ENCODE data around the gene LRRTM4. TPM values are rescaled to one million over a fixed set of nuclear protein-coding genes. Genes with fewer than 3 reads are reported as not detected.

Gene LRRTM4
- total and polyA plus RNA-seq, 2 experiments from 2014 or later = 4.5 to 15.4 TPM

DNA sequence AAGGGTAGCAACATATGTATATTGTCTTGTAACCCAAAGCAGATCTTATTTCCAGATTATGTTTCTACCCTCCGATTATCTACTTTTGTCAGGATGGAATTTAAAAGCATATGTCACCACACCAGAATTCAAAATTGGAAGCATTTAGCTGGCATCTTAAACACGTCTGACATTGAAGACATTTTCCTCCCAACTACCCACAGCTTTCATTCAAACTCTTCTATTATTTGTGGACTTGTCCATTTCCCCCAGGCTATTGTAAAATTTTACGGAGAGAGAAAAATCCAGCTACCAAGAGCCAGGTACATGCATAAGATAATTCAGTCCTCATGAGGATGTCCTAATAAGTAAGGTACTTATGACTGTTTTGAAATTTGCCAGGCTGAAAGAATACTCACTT lies 659.3 kb downstream of the LRRTM4 start:
- Histone ChIP-seq H3F3A (replicated peaks; ENCODE audit: low read depth) (no peaks in the 10 kb centered on the region), H3K27ac (ENCODE audit: low read depth) (no peak overlapping the region), H3K4me1 (ENCODE audit: insufficient read depth) (no peaks in the 10 kb centered on the region), H4K20me1 (replicated peaks; ENCODE audit: insufficient read depth) (no peaks in the 10 kb centered on the region), H2AFZ (no peak overlapping the region), H3K4me3 (no peak overlapping the region), H3K79me2 (replicated peaks; ENCODE audit: insufficient read depth) (no peaks in the 10 kb centered on the region), H3K9me2 (ENCODE audit: insufficient read depth) (no peaks in the 10 kb centered on the region), H3K36me3 (ENCODE audit: insufficient read depth) (no peaks in the 10 kb centered on the region), H3K27me3 (ENCODE audit: insufficient read depth) (no peaks in the 10 kb centered on the region), H3K4me2 (no peak overlapping the region)
- Mint-ChIP-seq H3K27ac (no peak overlapping the region), H3K4me3 (no peak overlapping the region), H3K4me1 (no peaks in the 10 kb centered on the region; the same call in 2 of the 3 replicates), H3K36me3 (ENCODE audit: low read depth) (no peaks in the 10 kb centered on the region), H3K9me3 (no peaks in the 10 kb centered on the region), H3K27me3 (ENCODE audit: insufficient read depth, low read depth, poor library complexity) (no peaks in the 10 kb centered on the region)
- DNase-seq (ENCODE audit: low spot score) (no peak), ATAC-seq (no peak)
- TF ChIP-seq POLR2AphosphoS5 (IDR thresholded peaks at IDR 0.05; ENCODE audit: low read depth) = no peak
- TF ChIP-seq CREB1 (CRISPR knock-in tag; IDR thresholded peaks at IDR 0.05; ENCODE audit: low read depth) = no peak
- no peak for TF ChIP-seq ZNF462 (CRISPR knock-in tag; IDR thresholded peaks at IDR 0.05)
- TF ChIP-seq STAT1 (IDR thresholded peaks at IDR 0.05; ENCODE audit: unreplicated experiment) = no peak
- TF ChIP-seq EZH2 (IDR thresholded peaks at IDR 0.05; ENCODE audit: low read depth, unreplicated experiment) = no peak
- TF ChIP-seq, protein P1, sequence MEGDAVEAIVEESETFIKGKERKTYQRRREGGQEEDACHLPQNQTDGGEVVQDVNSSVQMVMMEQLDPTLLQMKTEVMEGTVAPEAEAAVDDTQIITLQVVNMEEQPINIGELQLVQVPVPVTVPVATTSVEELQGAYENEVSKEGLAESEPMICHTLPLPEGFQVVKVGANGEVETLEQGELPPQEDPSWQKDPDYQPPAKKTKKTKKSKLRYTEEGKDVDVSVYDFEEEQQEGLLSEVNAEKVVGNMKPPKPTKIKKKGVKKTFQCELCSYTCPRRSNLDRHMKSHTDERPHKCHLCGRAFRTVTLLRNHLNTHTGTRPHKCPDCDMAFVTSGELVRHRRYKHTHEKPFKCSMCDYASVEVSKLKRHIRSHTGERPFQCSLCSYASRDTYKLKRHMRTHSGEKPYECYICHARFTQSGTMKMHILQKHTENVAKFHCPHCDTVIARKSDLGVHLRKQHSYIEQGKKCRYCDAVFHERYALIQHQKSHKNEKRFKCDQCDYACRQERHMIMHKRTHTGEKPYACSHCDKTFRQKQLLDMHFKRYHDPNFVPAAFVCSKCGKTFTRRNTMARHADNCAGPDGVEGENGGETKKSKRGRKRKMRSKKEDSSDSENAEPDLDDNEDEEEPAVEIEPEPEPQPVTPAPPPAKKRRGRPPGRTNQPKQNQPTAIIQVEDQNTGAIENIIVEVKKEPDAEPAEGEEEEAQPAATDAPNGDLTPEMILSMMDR (conservative IDR thresholded peaks at IDR 0.05; ENCODE audit: low read depth in 2 of 2) = no peak
- TF ChIP-seq ZNF114 (CRISPR knock-in tag; IDR thresholded peaks at IDR 0.05) = no peak
- TF ChIP-seq, protein P2, sequence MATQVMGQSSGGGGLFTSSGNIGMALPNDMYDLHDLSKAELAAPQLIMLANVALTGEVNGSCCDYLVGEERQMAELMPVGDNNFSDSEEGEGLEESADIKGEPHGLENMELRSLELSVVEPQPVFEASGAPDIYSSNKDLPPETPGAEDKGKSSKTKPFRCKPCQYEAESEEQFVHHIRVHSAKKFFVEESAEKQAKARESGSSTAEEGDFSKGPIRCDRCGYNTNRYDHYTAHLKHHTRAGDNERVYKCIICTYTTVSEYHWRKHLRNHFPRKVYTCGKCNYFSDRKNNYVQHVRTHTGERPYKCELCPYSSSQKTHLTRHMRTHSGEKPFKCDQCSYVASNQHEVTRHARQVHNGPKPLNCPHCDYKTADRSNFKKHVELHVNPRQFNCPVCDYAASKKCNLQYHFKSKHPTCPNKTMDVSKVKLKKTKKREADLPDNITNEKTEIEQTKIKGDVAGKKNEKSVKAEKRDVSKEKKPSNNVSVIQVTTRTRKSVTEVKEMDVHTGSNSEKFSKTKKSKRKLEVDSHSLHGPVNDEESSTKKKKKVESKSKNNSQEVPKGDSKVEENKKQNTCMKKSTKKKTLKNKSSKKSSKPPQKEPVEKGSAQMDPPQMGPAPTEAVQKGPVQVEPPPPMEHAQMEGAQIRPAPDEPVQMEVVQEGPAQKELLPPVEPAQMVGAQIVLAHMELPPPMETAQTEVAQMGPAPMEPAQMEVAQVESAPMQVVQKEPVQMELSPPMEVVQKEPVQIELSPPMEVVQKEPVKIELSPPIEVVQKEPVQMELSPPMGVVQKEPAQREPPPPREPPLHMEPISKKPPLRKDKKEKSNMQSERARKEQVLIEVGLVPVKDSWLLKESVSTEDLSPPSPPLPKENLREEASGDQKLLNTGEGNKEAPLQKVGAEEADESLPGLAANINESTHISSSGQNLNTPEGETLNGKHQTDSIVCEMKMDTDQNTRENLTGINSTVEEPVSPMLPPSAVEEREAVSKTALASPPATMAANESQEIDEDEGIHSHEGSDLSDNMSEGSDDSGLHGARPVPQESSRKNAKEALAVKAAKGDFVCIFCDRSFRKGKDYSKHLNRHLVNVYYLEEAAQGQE (IDR thresholded peaks at IDR 0.05; ENCODE audit: unreplicated experiment) = no peak
- no peak for TF ChIP-seq ZNF331 (CRISPR knock-in tag; IDR thresholded peaks at IDR 0.05; ENCODE audit: low read depth)
- TF ChIP-seq JUNB (IDR thresholded peaks at IDR 0.05; ENCODE audit: unreplicated experiment) = no peak
- TF ChIP-seq NANOG (IDR thresholded peaks at IDR 0.05; ENCODE audit: borderline replicate concordance) = no peak
- TF ChIP-seq, protein P3, sequence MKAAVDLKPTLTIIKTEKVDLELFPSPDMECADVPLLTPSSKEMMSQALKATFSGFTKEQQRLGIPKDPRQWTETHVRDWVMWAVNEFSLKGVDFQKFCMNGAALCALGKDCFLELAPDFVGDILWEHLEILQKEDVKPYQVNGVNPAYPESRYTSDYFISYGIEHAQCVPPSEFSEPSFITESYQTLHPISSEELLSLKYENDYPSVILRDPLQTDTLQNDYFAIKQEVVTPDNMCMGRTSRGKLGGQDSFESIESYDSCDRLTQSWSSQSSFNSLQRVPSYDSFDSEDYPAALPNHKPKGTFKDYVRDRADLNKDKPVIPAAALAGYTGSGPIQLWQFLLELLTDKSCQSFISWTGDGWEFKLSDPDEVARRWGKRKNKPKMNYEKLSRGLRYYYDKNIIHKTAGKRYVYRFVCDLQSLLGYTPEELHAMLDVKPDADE (IDR thresholded peaks at IDR 0.05) = no peak
- TF ChIP-seq EZH2phosphoT487 (IDR thresholded peaks at IDR 0.05; ENCODE audit: unreplicated experiment) = no peak
